GM10847 (cell line): ENCODE measurements around the gene MYO1B.

ENCODE experiments used
- POLR2A ChIP-seq: IDR thresholded peaks from 2 replicates; pipeline ENCODE4 v1.6.1; 2011; ENCODE audit not compliant: insufficient read length; ENCODE audit errors: extremely low read depth

The MYO1B gene

GRCh38 chr2:191245046-191245868, at the start of gene MYO1B:
MYO1B (plus strand) TSS chr2:191245404; CDS start chr2:191276896, 31,492 bp downstream.
- no peak for TF ChIP-seq POLR2A

DNA sequence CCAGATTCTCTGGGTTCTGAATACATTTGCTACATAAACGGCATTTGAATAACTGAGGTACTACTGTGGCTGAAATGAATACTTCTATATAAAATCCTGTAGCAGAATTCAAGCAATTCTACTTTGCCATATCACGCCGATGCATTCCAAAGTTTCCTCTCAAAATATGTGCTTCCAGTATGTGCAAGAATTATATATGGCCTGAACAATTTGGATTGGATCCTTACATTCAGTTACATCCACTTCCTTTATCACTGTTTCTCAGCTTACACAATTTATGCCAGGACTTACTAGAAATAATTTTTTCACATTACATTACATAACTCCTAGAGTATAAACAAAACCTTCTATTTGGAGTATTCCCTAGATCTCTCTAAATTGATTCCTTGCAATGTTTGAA, 48.1 kb upstream of the MYO1B start:
- TF ChIP-seq POLR2A = no peak

- TF ChIP-seq POLR2A = no peak
Observed at GRCh38 chr2:191198271-191198670, 46.9 kb upstream of the MYO1B start.

DNA sequence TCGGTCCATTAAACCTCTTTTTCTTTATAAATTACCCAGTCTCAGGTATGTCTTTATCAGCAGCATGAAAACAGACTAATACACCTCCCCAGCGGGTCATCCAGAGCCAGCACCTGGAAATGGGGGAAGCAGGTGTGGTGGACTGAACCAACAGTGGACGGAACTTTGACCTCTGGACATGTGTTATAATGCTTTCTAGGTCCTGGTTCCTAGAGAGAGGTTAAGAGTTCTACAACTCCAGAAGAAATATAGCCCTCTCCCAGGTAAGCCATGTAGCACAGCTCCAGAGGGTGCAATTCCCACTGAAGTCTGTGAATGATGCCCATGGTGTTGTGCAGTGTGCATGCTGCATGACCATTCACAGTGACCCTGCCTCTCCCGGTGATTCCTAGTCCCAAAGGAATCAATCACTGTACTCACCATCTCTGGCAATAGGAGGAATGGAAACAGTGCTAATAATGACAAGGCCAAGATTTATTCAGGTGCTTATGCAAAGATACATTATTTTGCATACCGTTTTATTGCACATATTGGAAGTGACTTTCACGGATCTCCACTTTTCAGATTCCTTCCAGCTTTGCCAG, 45.2 kb upstream of the MYO1B start:
- TF ChIP-seq POLR2A = no peak

DNA sequence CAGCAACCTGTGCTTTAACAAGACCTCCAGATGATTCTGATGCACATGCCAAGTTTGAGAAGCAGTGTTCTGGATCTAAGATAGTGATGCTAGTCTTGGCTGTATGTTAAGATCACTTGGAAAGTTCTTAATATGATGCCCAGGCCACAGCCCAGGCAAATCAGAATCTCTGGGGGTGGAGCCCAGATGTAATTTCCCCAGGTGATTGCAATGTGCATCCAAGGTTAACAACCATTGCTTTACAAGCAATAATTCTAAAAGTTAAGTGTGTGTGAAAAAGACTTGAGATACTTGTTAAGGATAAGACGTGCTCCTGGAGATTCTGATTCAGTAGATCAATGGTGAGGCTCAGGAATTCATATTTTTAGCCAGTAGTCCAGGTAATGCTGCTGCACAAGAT, 44.3 kb upstream of the MYO1B start:
- TF ChIP-seq POLR2A = no peak

GRCh38 chr2:191202209-191202721, 42.9 kb upstream of the MYO1B start:
- TF ChIP-seq POLR2A = no peak

- TF ChIP-seq POLR2A = no peak
Observed at GRCh38 chr2:191202881-191203397, 42.3 kb upstream of the MYO1B start.

DNA sequence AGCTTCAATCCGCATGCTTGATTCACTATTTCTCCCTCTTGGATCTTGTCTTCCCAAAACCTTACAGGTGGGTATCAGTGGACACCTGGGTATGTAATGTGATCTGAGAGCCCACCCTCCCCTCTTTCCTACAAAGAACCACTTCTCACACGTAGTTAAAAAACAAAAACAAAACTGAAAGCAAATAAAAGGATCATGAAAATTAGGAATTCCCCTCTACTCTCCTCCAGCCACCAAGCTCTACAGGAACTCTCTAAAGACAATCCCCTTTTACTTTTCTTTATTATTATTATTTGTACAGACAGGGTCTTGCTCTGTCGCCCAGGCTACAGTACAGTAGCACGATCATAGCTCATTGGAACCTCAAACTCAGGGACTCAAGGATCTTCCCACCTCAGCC, 40.8 kb upstream of the MYO1B start:
- TF ChIP-seq POLR2A = no peak

GRCh38 chr2:191206613-191207471, 38.4 kb upstream of the MYO1B start:
- TF ChIP-seq POLR2A = no peak

- no peak for TF ChIP-seq POLR2A
Observed at GRCh38 chr2:191209340-191209739, 35.9 kb upstream of the MYO1B start.

DNA sequence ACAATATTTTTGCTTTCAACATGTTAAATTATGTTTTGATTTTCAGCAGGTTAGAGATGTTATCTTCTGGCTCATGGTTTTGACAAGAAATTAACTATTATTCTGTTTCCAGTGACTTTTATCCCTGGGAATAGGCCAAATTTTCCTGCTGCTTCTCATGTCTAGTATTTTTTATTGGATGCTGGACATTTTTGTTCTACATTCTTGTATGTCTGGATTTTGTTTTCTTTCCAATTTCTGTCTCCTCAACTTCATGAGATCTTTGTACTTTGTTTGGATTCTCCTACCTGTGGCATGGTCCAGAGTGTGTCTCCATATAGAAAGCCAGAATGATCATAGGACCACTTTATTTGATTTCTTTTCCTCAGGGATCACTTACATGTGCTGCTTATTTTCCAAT, 33.1 kb upstream of the MYO1B start:
- TF ChIP-seq POLR2A = no peak

DNA sequence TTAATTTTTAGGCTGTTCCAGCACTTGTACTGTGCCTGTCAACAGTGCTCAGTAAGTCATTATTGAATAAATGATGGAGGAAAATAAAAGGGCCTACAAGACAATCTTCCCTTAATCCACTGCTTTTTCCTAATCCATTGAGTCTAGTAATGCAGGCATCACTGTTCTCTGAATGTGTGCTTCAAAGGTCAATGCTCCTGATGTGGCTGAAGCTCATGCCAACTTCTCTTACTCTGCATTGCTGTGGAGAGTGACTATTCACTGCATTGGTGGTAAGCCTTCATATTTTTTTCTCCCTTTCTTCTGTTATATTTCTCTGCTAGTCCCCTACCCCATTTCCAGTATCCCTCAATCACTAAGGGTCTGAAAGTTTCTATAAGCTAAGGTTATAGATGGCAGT, 31.9 kb upstream of the MYO1B start:
- TF ChIP-seq POLR2A = no peak

DNA sequence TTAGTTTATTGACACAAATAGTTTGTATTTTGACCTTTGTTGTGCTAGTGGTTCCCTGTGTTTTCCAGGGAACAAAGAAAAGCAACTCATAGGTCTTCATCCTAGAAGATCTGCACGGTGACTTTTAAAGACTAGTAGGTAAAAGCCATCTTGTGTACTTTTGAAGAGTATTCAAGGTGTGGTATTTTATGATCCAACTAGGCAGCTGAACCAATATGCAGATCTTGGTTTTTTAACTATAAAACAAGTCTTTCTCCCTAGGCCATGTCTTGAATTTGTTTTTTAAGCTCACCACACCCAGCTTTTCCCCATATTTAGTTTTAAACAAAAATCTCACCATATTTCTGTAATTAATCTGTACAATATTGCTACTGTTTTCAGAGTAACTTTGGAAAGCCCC, 30.0 kb upstream of the MYO1B start:
- TF ChIP-seq POLR2A = no peak

GRCh38 chr2:191215666-191216065, 29.5 kb upstream of the MYO1B start:
- TF ChIP-seq POLR2A = no peak

GRCh38 chr2:191217580-191217979, 27.6 kb upstream of the MYO1B start:
- TF ChIP-seq POLR2A = no peak

- no peak for TF ChIP-seq POLR2A
Observed at GRCh38 chr2:191218292-191218898, 26.8 kb upstream of the MYO1B start.

DNA sequence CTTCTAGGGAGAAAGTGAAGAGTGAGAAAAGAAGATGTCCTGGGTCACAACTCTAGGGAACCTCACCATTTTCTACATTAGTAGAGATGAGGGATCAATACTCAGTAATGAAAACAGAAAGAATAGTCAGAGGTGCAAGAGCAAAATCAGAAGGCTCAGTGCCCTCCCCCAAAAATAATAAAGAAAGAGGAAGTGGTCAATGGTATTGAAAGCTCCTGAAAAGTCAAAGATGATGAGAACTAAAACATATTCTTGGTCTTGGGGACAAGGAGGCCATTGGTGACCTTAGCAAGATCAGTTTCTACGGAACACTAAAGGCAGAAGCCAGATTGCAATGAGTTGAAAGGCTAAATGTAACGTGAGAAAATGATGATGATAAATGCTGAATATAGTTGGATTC, 24.5 kb upstream of the MYO1B start:
- TF ChIP-seq POLR2A = no peak
